Trophoblast cell (in vitro differentiated cells and primary cell): ENCODE measurements around the gene RAD52. TPM values are rescaled to one million over a fixed set of nuclear protein-coding genes. Genes with fewer than 3 reads are reported as not detected.

ENCODE experiments used
- DNase-seq, 2 donors: peaks; one replicate each; pipeline ENCODE4 v3.0.0-alpha.2; 2016
- H2AFZ ChIP-seq: 2 replicates; pipeline ENCODE4 v1.6.1; 2013; ENCODE audit warnings: low read length, moderate library complexity, mild to moderate bottlenecking; ENCODE audit not compliant: insufficient read depth, poor library complexity
- H2AK5ac ChIP-seq: 2 replicates; pipeline ENCODE4 v1.6.1; 2013; ENCODE audit warnings: mild to moderate bottlenecking, low read length
- H2BK120ac ChIP-seq: 2 replicates; pipeline ENCODE4 v1.6.1; 2013; ENCODE audit warnings: low read length, mild to moderate bottlenecking, moderate library complexity; ENCODE audit not compliant: insufficient read depth, poor library complexity
- H2BK12ac ChIP-seq: 2 replicates; pipeline ENCODE4 v1.6.1; 2013; ENCODE audit warnings: mild to moderate bottlenecking, low read length, moderate library complexity
- H2BK5ac ChIP-seq: 2 replicates; pipeline ENCODE4 v1.6.1; 2013; ENCODE audit warnings: low read length, low read depth, moderate library complexity, mild to moderate bottlenecking; ENCODE audit not compliant: poor library complexity
- H3K14ac ChIP-seq: 2 replicates; pipeline ENCODE4 v1.6.1; 2013; ENCODE audit warnings: mild to moderate bottlenecking, low read length
- H3K18ac ChIP-seq: 2 replicates; pipeline ENCODE4 v1.6.1; 2013; ENCODE audit warnings: mild to moderate bottlenecking, low read length
- H3K23ac ChIP-seq: 2 replicates; pipeline ENCODE4 v1.6.1; 2013; ENCODE audit warnings: low read length
- H3K27ac ChIP-seq: 2 replicates; pipeline ENCODE4 v1.5.1; 2013; ENCODE audit warnings: low read depth, mild to moderate bottlenecking, inconsistent platforms, low read length, moderate library complexity
- H3K27me3 ChIP-seq: 2 replicates; pipeline ENCODE4 v1.6.1; 2013; ENCODE audit warnings: inconsistent platforms, mild to moderate bottlenecking, low read length, moderate library complexity; ENCODE audit not compliant: insufficient read depth
- H3K36me3 ChIP-seq, 2 experiments: 1 replicate in 1 of 2; 2 replicates in 1 of 2; pipeline ENCODE4 v1.6.1; 2013; ENCODE audit warnings: low read length in 2 of 2, mild to moderate bottlenecking in 2 of 2, moderate library complexity in 1 of 2; ENCODE audit not compliant: insufficient read depth in 2 of 2, control insufficient read depth in 1 of 2
- H3K4ac ChIP-seq: 2 replicates; pipeline ENCODE4 v1.6.1; 2013; ENCODE audit warnings: low read depth, mild to moderate bottlenecking, low read length, moderate library complexity
- H3K4me1 ChIP-seq, 2 experiments: 1 replicate in 1 of 2; 2 replicates in 1 of 2; pipeline ENCODE4 v1.6.1; 2013; ENCODE audit warnings: low read length in 2 of 2, mild to moderate bottlenecking in 2 of 2, moderate library complexity in 1 of 2; ENCODE audit not compliant: insufficient read depth in 2 of 2, control insufficient read depth in 1 of 2
- H3K4me2 ChIP-seq: 2 replicates; pipeline ENCODE4 v1.6.1; 2013; ENCODE audit warnings: inconsistent platforms, mild to moderate bottlenecking, low read length, moderate library complexity
- H3K4me3 ChIP-seq: 2 replicates; pipeline ENCODE4 v1.5.1; 2013; ENCODE audit warnings: mild to moderate bottlenecking, low read depth, low read length, inconsistent platforms
- H3K79me1 ChIP-seq: one replicate; pipeline ENCODE4 v1.6.1; 2013; ENCODE audit warnings: low read length
- H3K79me2 ChIP-seq: 2 replicates; pipeline ENCODE4 v1.6.1; 2013; ENCODE audit warnings: low read length, mild to moderate bottlenecking; ENCODE audit not compliant: control insufficient read depth, insufficient read depth, poor library complexity
- H3K9ac ChIP-seq: 2 replicates; pipeline ENCODE4 v1.6.1; 2013; ENCODE audit warnings: mild to moderate bottlenecking, low read length
- H3K9me3 ChIP-seq: 2 replicates; pipeline ENCODE4 v1.6.1; 2013; ENCODE audit warnings: low read depth, mild to moderate bottlenecking, control low read depth, inconsistent platforms, low read length; ENCODE audit not compliant: insufficient read depth
- H4K12ac ChIP-seq: 2 replicates; pipeline ENCODE4 v1.6.1; 2013; ENCODE audit warnings: low read depth, mild to moderate bottlenecking, low read length, moderate library complexity
- H4K8ac ChIP-seq: 2 replicates; pipeline ENCODE4 v1.6.1; 2013; ENCODE audit warnings: low read depth, mild to moderate bottlenecking, low read length, moderate library complexity
- H4K91ac ChIP-seq: one replicate; pipeline ENCODE4 v1.6.1; 2013; ENCODE audit warnings: low read depth, mild to moderate bottlenecking, low read length, moderate library complexity
- WGBS: extraction: QIAGEN DNeasy Blood & Tissue Kit; methylation state at CpG from one replicate; pipeline ENCODE4 v1.1.7; 2013; ENCODE audit warnings: missing lambda C conversion rate; ENCODE audit not compliant: insufficient read length, insufficient coverage; ENCODE audit errors: extremely low coverage; 5-methylcytosine and 5-hydroxymethylcytosine counted together
- polyA plus RNA-seq: library from polyadenylated mRNA; stranded (reverse); fragments of 200-250 nt; gene quantifications from 2 replicates; pipeline ENCODE4 v1.2.3, GENCODE V29; 2013

Gene RAD52
- 7.8 and 8.2 TPM in 2 replicates for polyA plus RNA-seq

- H3K9ac ChIP-seq: peak within 1 kb of the TSS; percentile 97
- peak within 1 kb of the TSS; percentile 45 for H2BK5ac ChIP-seq
- no peak within 1 kb of the TSS for H3K23ac ChIP-seq
- H2BK12ac ChIP-seq: peak within 1 kb of the TSS; percentile 32
- H3K4me2 ChIP-seq: peak within 1 kb of the TSS; percentile 82
- peak within 1 kb of the TSS; percentile 73 for H2AK5ac ChIP-seq
- no peaks in the 10 kb centered on the region for H3K9me3 ChIP-seq
- peak within 1 kb of the TSS; percentile 73 for H3K14ac ChIP-seq
- peak within 1 kb of the TSS; percentile 97 for H2AFZ ChIP-seq
- peak; percentile 99 for DNase-seq
- peak within 1 kb of the TSS; percentile 96 for H3K18ac ChIP-seq
- peaks cover 0 to 5% of the 10 kb centered on the region in 2 experiments for H3K4me1 ChIP-seq
- peak within 1 kb of the TSS; percentile 95 for H2BK120ac ChIP-seq
- no CpG with 5 or more reads among the region's 58 CpGs for WGBS
- H3K4ac ChIP-seq: peak within 1 kb of the TSS; percentile 37
- H3K27ac ChIP-seq: peak within 1 kb of the TSS; percentile 94
- H3K79me1 ChIP-seq: peaks cover 11% of the 10 kb centered on the region
- peak within 1 kb of the TSS; percentile 94 for H4K91ac ChIP-seq
- no peaks in the 10 kb centered on the region for H3K36me3 ChIP-seq
- H3K79me2 ChIP-seq: peaks cover 8% of the 10 kb centered on the region
- H4K12ac ChIP-seq: peak within 1 kb of the TSS; percentile 95
- peak within 1 kb of the TSS; percentile 90 for H4K8ac ChIP-seq
- H3K27me3 ChIP-seq: no peaks in the 10 kb centered on the region
- peak within 1 kb of the TSS; percentile 85 for H3K4me3 ChIP-seq
These were observed at the start of gene RAD52 for GRCh38 chr12:949453-950191. Gene RAD52 (minus strand): TSS chr12:949694. CDS start chr12:933058, 16,636 bp downstream.

DNA sequence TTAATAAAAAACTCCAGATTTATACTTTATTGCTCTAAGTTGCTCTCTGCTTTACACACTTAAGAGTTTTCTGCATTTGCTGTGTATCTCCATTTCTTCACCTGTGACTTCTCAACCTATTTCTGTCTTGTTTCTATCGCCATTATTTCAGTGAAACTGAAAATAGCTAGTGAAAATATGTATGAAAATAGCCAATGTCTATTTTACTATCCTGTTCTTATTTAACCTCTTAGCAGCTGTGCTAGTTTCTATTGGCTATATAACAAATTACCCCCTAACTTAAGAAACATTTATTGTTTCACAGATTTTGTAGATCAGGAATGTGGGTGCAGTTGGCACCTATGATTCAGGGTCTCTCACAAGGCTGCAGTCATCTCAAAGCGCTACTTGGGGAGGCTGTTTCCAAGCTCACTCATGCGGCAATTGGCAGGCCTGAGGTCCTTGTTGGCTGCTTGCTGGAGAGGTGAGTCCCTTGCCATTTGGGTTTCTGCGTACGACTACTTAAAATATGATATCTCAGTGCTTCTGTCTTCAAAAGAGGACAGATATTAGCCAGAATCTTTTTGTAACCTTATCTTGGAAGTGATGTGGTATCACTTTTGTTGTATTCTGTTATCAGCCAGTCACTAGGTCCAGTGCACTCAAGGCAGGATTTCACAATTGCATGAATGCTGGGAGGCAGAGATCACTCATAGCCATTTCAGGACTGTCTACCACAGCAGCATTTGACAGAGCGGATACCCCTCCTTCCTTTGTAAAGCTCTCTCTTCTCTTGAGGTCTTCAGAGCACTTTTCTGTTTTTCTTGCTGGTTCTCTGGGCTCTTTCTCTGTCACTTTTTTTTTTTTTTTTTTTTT lies 48.8 kb upstream of the RAD52 start:
- no peak overlapping the region for H4K12ac ChIP-seq
- H3K4me3 ChIP-seq: no peak overlapping the region
- H3K4me1 ChIP-seq: no peaks in the 10 kb centered on the region
- no peak overlapping the region for H3K4ac ChIP-seq
- H2BK5ac ChIP-seq: no peak overlapping the region
- no peak overlapping the region for H4K8ac ChIP-seq
- H3K9ac ChIP-seq: no peak overlapping the region
- no peak overlapping the region for H3K27ac ChIP-seq
- no peak overlapping the region for H4K91ac ChIP-seq
- no peak overlapping the region for H3K4me2 ChIP-seq
- no peaks in the 10 kb centered on the region for H3K27me3 ChIP-seq
- DNase-seq: peak; percentile 63 to 81
- no peak overlapping the region for H3K14ac ChIP-seq
- H3K9me3 ChIP-seq: no peaks in the 10 kb centered on the region
- no peak overlapping the region for H2BK12ac ChIP-seq
- no peaks in the 10 kb centered on the region for H3K79me1 ChIP-seq
- H3K36me3 ChIP-seq: no peaks in the 10 kb centered on the region
- WGBS: no CpG with 5 or more reads among the region's 6 CpGs
- H3K79me2 ChIP-seq: no peaks in the 10 kb centered on the region
- H3K18ac ChIP-seq: no peak overlapping the region
- H2AFZ ChIP-seq: peak overlapping the region; percentile 52
- no peak overlapping the region for H2AK5ac ChIP-seq
- no peak overlapping the region for H3K23ac ChIP-seq
- no peak overlapping the region for H2BK120ac ChIP-seq

GRCh38 chr12:997505-997904 lies 48.0 kb upstream of the RAD52 start:
- Histone ChIP-seq H3K36me3 (no peaks in the 10 kb centered on the region), H3K79me2 (no peaks in the 10 kb centered on the region), H3K9ac (no peak overlapping the region), H3K79me1 (no peaks in the 10 kb centered on the region), H2AK5ac (no peak overlapping the region), H3K4me1 (no peaks in the 10 kb centered on the region), H3K4ac (no peak overlapping the region), H3K4me2 (no peak overlapping the region), H3K9me3 (no peaks in the 10 kb centered on the region), H2AFZ (no peak overlapping the region), H2BK5ac (no peak overlapping the region), H2BK12ac (no peak overlapping the region), H4K8ac (no peak overlapping the region), H3K4me3 (no peak overlapping the region), H2BK120ac (no peak overlapping the region), H3K18ac (no peak overlapping the region), H4K91ac (no peak overlapping the region), H3K27me3 (no peaks in the 10 kb centered on the region), H3K27ac (no peak overlapping the region), H4K12ac (no peak overlapping the region), H3K14ac (no peak overlapping the region), H3K23ac (no peak overlapping the region)
- no CpG with 5 or more reads among the region's 1 CpG for WGBS
- no peak for DNase-seq

GRCh38 chr12:996881-997280 lies 47.4 kb upstream of the RAD52 start:
- no peak overlapping the region for H2AK5ac ChIP-seq
- no peak overlapping the region for H3K18ac ChIP-seq
- no peak overlapping the region for H3K9ac ChIP-seq
- H4K12ac ChIP-seq: no peak overlapping the region
- H3K79me1 ChIP-seq: no peaks in the 10 kb centered on the region
- no peak overlapping the region for H3K4me2 ChIP-seq
- DNase-seq: no peak
- no peak overlapping the region for H4K8ac ChIP-seq
- no peak overlapping the region for H3K14ac ChIP-seq
- H2AFZ ChIP-seq: no peak overlapping the region
- no peak overlapping the region for H3K4ac ChIP-seq
- H3K36me3 ChIP-seq: no peaks in the 10 kb centered on the region
- no peak overlapping the region for H2BK120ac ChIP-seq
- no peaks in the 10 kb centered on the region for H3K9me3 ChIP-seq
- no peak overlapping the region for H3K4me3 ChIP-seq
- H4K91ac ChIP-seq: no peak overlapping the region
- peaks cover 2% of the 10 kb centered on the region for H3K79me2 ChIP-seq
- no CpG with 5 or more reads among the region's 4 CpGs for WGBS
- no peaks in the 10 kb centered on the region for H3K4me1 ChIP-seq
- no peak overlapping the region for H3K27ac ChIP-seq
- no peak overlapping the region for H2BK5ac ChIP-seq
- H2BK12ac ChIP-seq: no peak overlapping the region
- H3K23ac ChIP-seq: no peak overlapping the region
- H3K27me3 ChIP-seq: no peaks in the 10 kb centered on the region
